ENCODE results near the gene CDO1. TPM values are rescaled to one million over a fixed set of nuclear protein-coding genes. Genes with fewer than 3 reads are reported as not detected.

CDO1 gene
- polyA plus RNA-seq, 1 donor (not counting 4 experiments of a cell fraction or from before 2014, with no cell fraction given), result not detected

GRCh38 chr5:115787426-115787825, 29.0 kb downstream of the CDO1 start:
- H3K4me1 ChIP-seq (ENCODE audit: control insufficient read depth, extremely low read depth, insufficient read depth, low read length), result no peaks in the 10 kb centered on the region
- TF ChIP-seq EZH2 (IDR thresholded peaks at IDR 0.05; ENCODE audit: low read length), result no peak
- no peak for TF ChIP-seq CTCF (optimal IDR thresholded peaks at IDR 0.05 in 1 of 3, IDR thresholded peaks at IDR 0.05 in 1 of 3, conservative IDR thresholded peaks at IDR 0.05 in 1 of 3; ENCODE audit: extremely low read depth in 1 of 3, insufficient read depth in 2 of 3, low read length in 3 of 3)

GRCh38 chr5:115785381-115786065, 30.9 kb downstream of the CDO1 start:
- TF ChIP-seq CTCF (optimal IDR thresholded peaks at IDR 0.05 in 1 of 3, IDR thresholded peaks at IDR 0.05 in 1 of 3, conservative IDR thresholded peaks at IDR 0.05 in 1 of 3; ENCODE audit: extremely low read depth in 1 of 3, insufficient read depth in 2 of 3, low read length in 3 of 3) (no peak), EZH2 (IDR thresholded peaks at IDR 0.05; ENCODE audit: low read length) (no peak)
- Histone ChIP-seq H3K9me3 (ENCODE audit: control insufficient read depth, low read depth, low read length) (no peaks in the 10 kb centered on the region), H3K79me2 (ENCODE audit: control insufficient read depth, insufficient read depth, low read length) (no peaks in the 10 kb centered on the region), H3K27me3 (ENCODE audit: control insufficient read depth, extremely low read depth, insufficient read depth, low read length) (peaks cover 3% of the 10 kb centered on the region), H3K4me2 (ENCODE audit: control insufficient read depth, extremely low read depth, insufficient read depth, low read depth, low read length) (no peak overlapping the region), H3K36me3 (ENCODE audit: control insufficient read depth in 2 of 2, extremely low read depth in 1 of 2, insufficient read depth in 2 of 2, low read length in 2 of 2) (no peaks in the 10 kb centered on the region), H3K4me1 (ENCODE audit: control insufficient read depth, extremely low read depth, insufficient read depth, low read length) (no peaks in the 10 kb centered on the region), H3K4me3 (ENCODE audit: control insufficient read depth in 2 of 3, extremely low read depth in 1 of 3, insufficient read depth in 2 of 3, low read depth in 1 of 3, low read length in 3 of 3) (no peak overlapping the region), H4K20me1 (ENCODE audit: control insufficient read depth, extremely low read depth, insufficient read depth, low read length) (no peaks in the 10 kb centered on the region), H3K9me1 (ENCODE audit: control insufficient read depth, extremely low read depth, insufficient read depth, low read length) (no peaks in the 10 kb centered on the region), H3K27ac (ENCODE audit: control insufficient read depth, insufficient read depth, low read length) (no peak overlapping the region), H2AFZ (ENCODE audit: control insufficient read depth, low read length) (no peak overlapping the region), H3K9ac (ENCODE audit: control insufficient read depth, extremely low read depth, insufficient read depth, low read length) (no peak overlapping the region)
- dilution Hi-C loops (cut with MboI; ENCODE audit: extremely low pct_ligation_motif_present, low sequenced_read_pairs), result no loop called here
- FAIRE-seq, result no peak
- DNase-seq (ENCODE audit: low read depth, low spot score), result no peak

More at GRCh38 chr5:115787426-115787825, 29.0 kb downstream of the CDO1 start:
- Histone ChIP-seq H3K9me3 (ENCODE audit: control insufficient read depth, low read depth, low read length) (no peaks in the 10 kb centered on the region), H3K27ac (ENCODE audit: control insufficient read depth, insufficient read depth, low read length) (no peak overlapping the region), H3K36me3 (ENCODE audit: control insufficient read depth in 2 of 2, extremely low read depth in 1 of 2, insufficient read depth in 2 of 2, low read length in 2 of 2) (no peaks in the 10 kb centered on the region), H2AFZ (ENCODE audit: control insufficient read depth, low read length) (no peak overlapping the region), H3K9ac (ENCODE audit: control insufficient read depth, extremely low read depth, insufficient read depth, low read length) (no peak overlapping the region), H3K9me1 (ENCODE audit: control insufficient read depth, extremely low read depth, insufficient read depth, low read length) (no peaks in the 10 kb centered on the region), H3K4me2 (ENCODE audit: control insufficient read depth, extremely low read depth, insufficient read depth, low read depth, low read length) (no peak overlapping the region), H3K4me3 (ENCODE audit: control insufficient read depth in 2 of 3, extremely low read depth in 1 of 3, insufficient read depth in 2 of 3, low read depth in 1 of 3, low read length in 3 of 3) (no peak overlapping the region), H3K79me2 (ENCODE audit: control insufficient read depth, insufficient read depth, low read length) (no peaks in the 10 kb centered on the region), H4K20me1 (ENCODE audit: control insufficient read depth, extremely low read depth, insufficient read depth, low read length) (no peaks in the 10 kb centered on the region), H3K27me3 (ENCODE audit: control insufficient read depth, extremely low read depth, insufficient read depth, low read length) (peaks cover 3% of the 10 kb centered on the region)
- FAIRE-seq, result no peak
- dilution Hi-C loops (cut with MboI; ENCODE audit: extremely low pct_ligation_motif_present, low sequenced_read_pairs), result no loop called here
- no peak for DNase-seq (ENCODE audit: low read depth, low spot score)
